KMS-11 (cell line): ENCODE data around the gene ZNF8.

Source experiments
- H2AFZ ChIP-seq: fragments of 200-600 bp; sonication (generic); 2 replicates; pipeline ENCODE4 v1.6.1; 2016; ENCODE audit warnings: antibody characterized with exemption, mixed run types, low read depth
- H3K27ac ChIP-seq: fragments of 200-600 bp; sonication (generic); 2 replicates; pipeline ENCODE4 v1.6.1; 2016; ENCODE audit warnings: mild to moderate bottlenecking, mixed run types
- H3K27me3 ChIP-seq: fragments of 200-600 bp; sonication (generic); 2 replicates; pipeline ENCODE4 v1.6.1; 2017; ENCODE audit warnings: mild to moderate bottlenecking, low read depth, mixed run types, moderate library complexity; ENCODE audit not compliant: insufficient read depth
- H3K36me3 ChIP-seq: fragments of 200-600 bp; sonication (generic); 2 replicates; pipeline ENCODE4 v1.6.1; 2017; ENCODE audit warnings: mild to moderate bottlenecking, mixed run types; ENCODE audit not compliant: insufficient read depth
- H3K4me1 ChIP-seq: fragments of 200-600 bp; sonication (generic); 2 replicates; pipeline ENCODE4 v1.6.1; 2016; ENCODE audit warnings: mild to moderate bottlenecking, low read depth, mixed run types; ENCODE audit not compliant: poor library complexity, severe bottlenecking
- H3K4me2 ChIP-seq: fragments of 200-600 bp; sonication (generic); 2 replicates; pipeline ENCODE4 v1.7.0; 2016; ENCODE audit warnings: mild to moderate bottlenecking, mixed run types
- H3K4me3 ChIP-seq: fragments of 200-600 bp; sonication (generic); IDR thresholded peaks from 2 replicates; pipeline ENCODE4 v1.6.1; 2017; ENCODE audit warnings: low read depth, low read length, mixed read lengths; ENCODE audit not compliant: insufficient read depth
- H3K79me2 ChIP-seq: fragments of 200-600 bp; sonication (generic); 2 replicates; pipeline ENCODE4 v1.6.1; 2016; ENCODE audit warnings: low read depth, mixed run types; ENCODE audit not compliant: insufficient read depth
- H3K9ac ChIP-seq: fragments of 200-600 bp; sonication (generic); 2 replicates; pipeline ENCODE4 v1.6.1; 2016; ENCODE audit warnings: mild to moderate bottlenecking, mixed run types
- H4K20me1 ChIP-seq: fragments of 200-600 bp; sonication (generic); 2 replicates; pipeline ENCODE4 v1.6.1; 2016; ENCODE audit warnings: mild to moderate bottlenecking, mixed run types; ENCODE audit not compliant: insufficient read depth
- CTCF ChIP-seq: fragments of 200-600 bp; sonication (generic); conservative IDR thresholded peaks from 2 replicates; pipeline ENCODE4 v1.6.1; 2017; ENCODE audit warnings: low read depth, mild to moderate bottlenecking, antibody characterized with exemption, low read length, moderate library complexity, mixed read lengths

ZNF8 gene

GRCh38 chr19:58262922-58263296, 15.8 kb upstream of the ZNF8 start:
- no peaks in the 10 kb centered on the region for H3K27me3 ChIP-seq
- H3K27ac ChIP-seq: no peak overlapping the region
- no peaks in the 10 kb centered on the region for H3K4me1 ChIP-seq
- no peak overlapping the region for H3K4me3 ChIP-seq
- H2AFZ ChIP-seq: no peak overlapping the region
- H3K4me2 ChIP-seq: no peak overlapping the region
- no peaks in the 10 kb centered on the region for H3K36me3 ChIP-seq
- no peak for TF ChIP-seq CTCF
- H3K9ac ChIP-seq: no peak overlapping the region
- no peaks in the 10 kb centered on the region for H3K79me2 ChIP-seq
- no peaks in the 10 kb centered on the region for H4K20me1 ChIP-seq

GRCh38 chr19:58265100-58265499, 13.7 kb upstream of the ZNF8 start:
- TF ChIP-seq CTCF: no peak
- Histone ChIP-seq H3K36me3 (no peaks in the 10 kb centered on the region), H3K27me3 (no peaks in the 10 kb centered on the region)

GRCh38 chr19:58268344-58268743, 10.4 kb upstream of the ZNF8 start:
- TF ChIP-seq CTCF: no peak
- Histone ChIP-seq H3K4me1 (no peaks in the 10 kb centered on the region), H3K4me3 (no peak overlapping the region), H3K79me2 (no peaks in the 10 kb centered on the region), H3K4me2 (no peak overlapping the region), H3K9ac (no peak overlapping the region), H2AFZ (no peak overlapping the region), H3K36me3 (no peaks in the 10 kb centered on the region), H3K27me3 (no peaks in the 10 kb centered on the region), H4K20me1 (no peaks in the 10 kb centered on the region), H3K27ac (no peak overlapping the region)

More at GRCh38 chr19:58265100-58265499, 13.7 kb upstream of the ZNF8 start:
- Histone ChIP-seq H3K4me3 (no peak overlapping the region), H3K9ac (no peak overlapping the region), H3K4me2 (no peak overlapping the region), H3K27ac (no peak overlapping the region), H4K20me1 (no peaks in the 10 kb centered on the region), H2AFZ (no peak overlapping the region), H3K4me1 (no peaks in the 10 kb centered on the region), H3K79me2 (no peaks in the 10 kb centered on the region)

GRCh38 chr19:58274771-58275201, 4.0 kb upstream of the ZNF8 start:
- H2AFZ ChIP-seq: no peak overlapping the region
- no peaks in the 10 kb centered on the region for H3K36me3 ChIP-seq
- H3K27me3 ChIP-seq: no peaks in the 10 kb centered on the region
- H3K4me1 ChIP-seq: peaks cover 5% of the 10 kb centered on the region
- H3K27ac ChIP-seq: no peak overlapping the region
- H3K4me3 ChIP-seq: no peak overlapping the region
- H3K9ac ChIP-seq: no peak overlapping the region
- peaks cover 8% of the 10 kb centered on the region for H3K79me2 ChIP-seq
- no peak for TF ChIP-seq CTCF
- no peaks in the 10 kb centered on the region for H4K20me1 ChIP-seq
- H3K4me2 ChIP-seq: no peak overlapping the region
